Inferior parietal cortex (tissue), 1 donor: ENCODE results near the gene OR1J4.
"Not testable (repeated sequence)": the region's sequence is repeated elsewhere in the genome, so short reads cannot be mapped to it uniquely, and the experiment has no call there.

Source experiments
- DNase-seq: peaks from one replicate; pipeline ENCODE4 v3.0.0-alpha.2; 2016; ENCODE audit errors: extremely low spot score

The OR1J4 gene

GRCh38 chr9:122518841-122519240, at the start of gene OR1J4:
Gene OR1J4 (plus strand): TSS chr9:122519141. CDS start chr9:122519141, 0 bp downstream.
- no peak for DNase-seq

GRCh38 chr9:122474561-122474960, 44.4 kb upstream of the OR1J4 start:
- no peak for DNase-seq

- DNase-seq: peak; percentile 28
These were observed 43.2 kb upstream of the OR1J4 start for GRCh38 chr9:122475717-122476116.

GRCh38 chr9:122477346-122477745, 41.6 kb upstream of the OR1J4 start:
- DNase-seq: no peak

GRCh38 chr9:122477826-122478225, 41.1 kb upstream of the OR1J4 start, which contains the start of gene OR1J1:
Gene OR1J1 (minus strand): TSS chr9:122477926. CDS start chr9:122477926, 0 bp downstream.
- DNase-seq: no peak

GRCh38 chr9:122479062-122479461, 39.9 kb upstream of the OR1J4 start:
- no peak for DNase-seq

- DNase-seq: peak; percentile 5
These were observed 20.1 kb upstream of the OR1J4 start for GRCh38 chr9:122498883-122499288.

- DNase-seq: no peak
These were observed 12.0 kb upstream of the OR1J4 start for GRCh38 chr9:122506964-122507363.

- no peak for DNase-seq
These were observed 8.4 kb upstream of the OR1J4 start, which contains the start of gene OR1J2 for GRCh38 chr9:122510502-122510901. Gene OR1J2 (plus strand): TSS chr9:122510802. CDS start chr9:122510802, 0 bp downstream.

GRCh38 chr9:122518226-122518625, 715 bp upstream of the OR1J4 start:
- DNase-seq: no peak

GRCh38 chr9:122519376-122519775, 435 bp downstream of the OR1J4 start:
- no peak for DNase-seq

- no peak for DNase-seq
These were observed 7.7 kb downstream of the OR1J4 start for GRCh38 chr9:122526602-122527001.

- no peak for DNase-seq
These were observed 8.3 kb downstream of the OR1J4 start, which contains the start of gene OR1N1 for GRCh38 chr9:122527193-122527592. Gene OR1N1 (minus strand): TSS chr9:122527293. CDS start chr9:122527293, 0 bp downstream.

GRCh38 chr9:122531157-122531556, 12.2 kb downstream of the OR1J4 start:
- not testable (repeated sequence) for DNase-seq

GRCh38 chr9:122536134-122536533, 17.2 kb downstream of the OR1J4 start:
- DNase-seq: no peak

GRCh38 chr9:122537066-122537465, 18.1 kb downstream of the OR1J4 start:
- DNase-seq: not testable (repeated sequence)

GRCh38 chr9:122538757-122539156, 19.8 kb downstream of the OR1J4 start:
- DNase-seq: no peak

- DNase-seq: no peak
These were observed 27.3 kb downstream of the OR1J4 start for GRCh38 chr9:122546196-122546595.

- no peak for DNase-seq
These were observed 32.4 kb downstream of the OR1J4 start for GRCh38 chr9:122551371-122551770.

- DNase-seq: no peak
These were observed 33.9 kb downstream of the OR1J4 start, which contains the start of gene OR1N2 for GRCh38 chr9:122552812-122553211. Gene OR1N2 (plus strand): TSS chr9:122553112. CDS start chr9:122553212, 100 bp downstream.

GRCh38 chr9:122561446-122561845, 42.5 kb downstream of the OR1J4 start:
- no peak for DNase-seq

GRCh38 chr9:122562134-122562760, 43.3 kb downstream of the OR1J4 start:
- no peak for DNase-seq

- DNase-seq: no peak
These were observed 49.0 kb downstream of the OR1J4 start for GRCh38 chr9:122567901-122568300.
